Measurements from ENCODE around the gene HOTAIR.

HOTAIR gene

DNA sequence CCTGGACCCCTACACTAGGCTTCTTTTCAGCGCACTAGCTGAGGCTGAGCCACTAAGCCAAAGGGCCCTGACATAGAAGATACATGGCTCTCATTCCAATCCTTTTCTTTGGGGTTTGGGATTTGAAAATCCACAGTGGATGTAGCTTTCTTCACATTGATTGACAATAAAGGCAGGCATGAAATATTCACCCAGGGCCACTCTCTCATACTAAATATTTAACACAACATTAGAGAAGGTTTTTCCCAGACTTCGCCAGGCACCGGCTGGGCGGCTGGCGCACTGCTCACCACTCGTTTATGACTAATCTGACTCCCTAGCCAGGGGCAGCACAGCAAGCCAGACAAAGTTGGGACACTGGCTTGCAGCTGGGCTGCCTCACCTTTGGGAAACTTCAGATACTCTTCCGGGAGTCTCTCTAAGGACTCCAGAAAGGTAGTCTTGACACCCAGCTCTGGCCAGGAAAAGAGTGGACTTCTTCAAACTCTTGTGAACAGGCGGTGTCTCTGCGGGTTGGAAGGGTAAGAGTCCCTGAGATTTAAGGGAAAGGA, 2.5 kb downstream of the HOTAIR start:
- TF ChIP-seq, protein P1, sequence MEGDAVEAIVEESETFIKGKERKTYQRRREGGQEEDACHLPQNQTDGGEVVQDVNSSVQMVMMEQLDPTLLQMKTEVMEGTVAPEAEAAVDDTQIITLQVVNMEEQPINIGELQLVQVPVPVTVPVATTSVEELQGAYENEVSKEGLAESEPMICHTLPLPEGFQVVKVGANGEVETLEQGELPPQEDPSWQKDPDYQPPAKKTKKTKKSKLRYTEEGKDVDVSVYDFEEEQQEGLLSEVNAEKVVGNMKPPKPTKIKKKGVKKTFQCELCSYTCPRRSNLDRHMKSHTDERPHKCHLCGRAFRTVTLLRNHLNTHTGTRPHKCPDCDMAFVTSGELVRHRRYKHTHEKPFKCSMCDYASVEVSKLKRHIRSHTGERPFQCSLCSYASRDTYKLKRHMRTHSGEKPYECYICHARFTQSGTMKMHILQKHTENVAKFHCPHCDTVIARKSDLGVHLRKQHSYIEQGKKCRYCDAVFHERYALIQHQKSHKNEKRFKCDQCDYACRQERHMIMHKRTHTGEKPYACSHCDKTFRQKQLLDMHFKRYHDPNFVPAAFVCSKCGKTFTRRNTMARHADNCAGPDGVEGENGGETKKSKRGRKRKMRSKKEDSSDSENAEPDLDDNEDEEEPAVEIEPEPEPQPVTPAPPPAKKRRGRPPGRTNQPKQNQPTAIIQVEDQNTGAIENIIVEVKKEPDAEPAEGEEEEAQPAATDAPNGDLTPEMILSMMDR (IDR thresholded peaks at IDR 0.05; ENCODE audit: control extremely low read depth, extremely low read depth, low read depth, missing control alignments), result no peak
- no peak for DNase-seq (ENCODE audit: extremely low spot score)
- ChIA-PET POLR2A (no interaction called here), CTCF (interaction anchor here (0.7 to 2.9 kb wide), 3 partner anchors 9 to 235 kb away, joined by 3 to 8 read pairs (median 3); partner anchors contain the start of gene HOXC10)

- ChIA-PET CTCF (interaction anchor here (0.7 to 2.9 kb wide), 4 partner anchors 9 to 235 kb away, joined by 3 to 8 read pairs (median 4); partner anchors contain the start of genes HOXC10 and HOXC5), POLR2A (no interaction called here)
- no peak for DNase-seq (ENCODE audit: extremely low spot score)
- TF ChIP-seq, protein P1 (IDR thresholded peaks at IDR 0.05; ENCODE audit: control extremely low read depth, extremely low read depth, low read depth, missing control alignments), result no peak
Observed at GRCh38 chr12:53971686-53972085, 3.1 kb downstream of the HOTAIR start.

DNA sequence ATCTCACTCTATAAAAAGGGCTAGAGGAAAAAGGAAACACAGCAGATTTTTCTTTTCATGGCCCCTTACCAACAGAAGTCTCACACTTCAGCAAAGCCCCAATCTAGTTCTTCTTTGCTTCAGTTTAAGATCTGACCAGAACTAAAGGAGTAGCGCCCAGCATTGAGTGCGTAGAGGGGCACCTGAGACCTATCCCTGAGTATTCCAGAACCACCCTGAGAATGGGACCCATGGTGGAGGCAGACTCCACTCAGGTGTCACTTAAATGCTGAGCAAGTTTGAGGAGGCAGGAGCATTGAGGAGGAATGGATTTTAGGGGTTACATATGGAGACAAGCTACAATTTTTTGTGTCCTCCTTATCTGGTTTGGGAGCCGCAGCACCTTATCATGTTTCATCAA, 3.6 kb downstream of the HOTAIR start:
- ChIA-PET CTCF (interaction anchor here (1.1 to 2.9 kb wide), 3 partner anchors 8 to 236 kb away, joined by 3 to 8 read pairs (median 4); partner anchors contain the start of gene HOXC5), POLR2A (no interaction called here)
- DNase-seq (ENCODE audit: extremely low spot score), result no peak

DNA sequence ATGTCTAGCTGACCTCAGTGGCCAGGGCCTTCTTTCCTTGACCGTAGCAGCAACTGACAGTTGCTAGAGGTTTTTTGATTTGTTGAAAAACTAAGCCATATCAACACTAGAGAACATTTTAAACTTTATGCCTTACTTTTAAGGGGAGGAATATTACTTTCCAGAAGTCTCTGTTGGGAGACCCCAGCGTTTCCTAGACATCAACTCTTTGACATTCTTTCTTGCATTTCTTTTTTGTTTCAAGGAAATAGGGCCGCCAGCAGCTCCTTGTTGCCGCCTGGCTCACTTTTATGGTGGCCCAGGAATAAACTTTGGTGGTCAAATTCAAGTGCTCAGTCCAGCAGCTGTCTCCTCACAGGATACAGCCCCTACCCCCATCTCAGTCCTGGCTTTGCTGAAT, 4.3 kb downstream of the HOTAIR start:
- TF ChIP-seq, protein P1 (IDR thresholded peaks at IDR 0.05; ENCODE audit: control extremely low read depth, extremely low read depth, low read depth, missing control alignments), result no peak
- no peak for DNase-seq (ENCODE audit: extremely low spot score)
- POLR2A ChIA-PET, result no interaction called here
- CTCF ChIA-PET, result interaction anchor here (0.9 to 2.4 kb wide), 5 partner anchors 9 to 237 kb away, joined by 3 to 9 read pairs (median 4); partner anchors contain the start of gene HOXC5

More for the DNA sequence above, 3.6 kb downstream of the HOTAIR start:
- TF ChIP-seq, protein P1 (IDR thresholded peaks at IDR 0.05; ENCODE audit: control extremely low read depth, extremely low read depth, low read depth, missing control alignments), result no peak

GRCh38 chr12:53969588-53970259, 5.0 kb downstream of the HOTAIR start:
- TF ChIP-seq, protein P1 (IDR thresholded peaks at IDR 0.05; ENCODE audit: control extremely low read depth, extremely low read depth, low read depth, missing control alignments), result no peak
- ChIA-PET POLR2A (no interaction called here), CTCF (interaction anchor here (0.9 to 2.4 kb wide), 5 partner anchors 8 to 238 kb away, joined by 3 to 9 read pairs (median 4); partner anchors contain the start of gene HOXC5)
- no peak for DNase-seq (ENCODE audit: extremely low spot score)

- ChIA-PET POLR2A (no interaction called here), CTCF (interaction anchor here (1.2 to 2.4 kb wide), 4 partner anchors 9 to 239 kb away, joined by 4 to 9 read pairs (median 6); no protein-coding TSS in a partner anchor)
- no peak for DNase-seq (ENCODE audit: extremely low spot score)
- TF ChIP-seq, protein P1 (IDR thresholded peaks at IDR 0.05; ENCODE audit: control extremely low read depth, extremely low read depth, low read depth, missing control alignments), result no peak
Observed at GRCh38 chr12:53968214-53969127, 6.3 kb downstream of the HOTAIR start.
